Measurements from ENCODE around the gene PARL.
A peak's percentile ranks its signal among the peaks of the same experiment; 100 is the strongest.

The PARL gene, protein sequence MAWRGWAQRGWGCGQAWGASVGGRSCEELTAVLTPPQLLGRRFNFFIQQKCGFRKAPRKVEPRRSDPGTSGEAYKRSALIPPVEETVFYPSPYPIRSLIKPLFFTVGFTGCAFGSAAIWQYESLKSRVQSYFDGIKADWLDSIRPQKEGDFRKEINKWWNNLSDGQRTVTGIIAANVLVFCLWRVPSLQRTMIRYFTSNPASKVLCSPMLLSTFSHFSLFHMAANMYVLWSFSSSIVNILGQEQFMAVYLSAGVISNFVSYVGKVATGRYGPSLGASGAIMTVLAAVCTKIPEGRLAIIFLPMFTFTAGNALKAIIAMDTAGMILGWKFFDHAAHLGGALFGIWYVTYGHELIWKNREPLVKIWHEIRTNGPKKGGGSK

GRCh38 chr3:183884427-183885296 is at the start of gene PARL:
Gene PARL, minus strand, starts transcription at chr3:183884880. Its CDS starts 34 bp downstream, at chr3:183884846.
- DNase-seq (ENCODE audit: low read depth in 2 of 2): peak; percentile 68 to 69

- DNase-seq (ENCODE audit: low read depth in 2 of 2): no peak
Measured at GRCh38 chr3:183933160-183933559, 48.5 kb upstream of the PARL start.

GRCh38 chr3:183931881-183932280 is 47.2 kb upstream of the PARL start:
- no peak for DNase-seq (ENCODE audit: low read depth in 2 of 2)

DNA sequence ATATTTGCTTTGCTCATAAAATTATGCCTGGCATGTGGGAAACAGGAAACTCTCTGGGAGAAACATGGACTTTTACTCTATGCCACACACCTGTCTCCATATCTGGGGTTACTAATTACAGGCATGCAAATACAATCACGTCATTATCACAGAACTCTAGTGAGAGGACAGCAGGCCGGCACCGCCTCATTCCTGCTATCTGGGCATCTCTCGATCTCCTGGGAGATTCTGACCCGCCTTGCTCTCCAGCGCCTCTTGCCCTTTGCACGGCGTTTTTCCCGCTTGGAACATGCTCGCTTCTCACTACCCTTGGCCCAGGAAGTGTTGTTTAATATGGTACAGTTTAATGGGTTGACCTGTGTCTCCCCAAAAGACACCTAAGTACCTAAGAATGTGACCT is 45.4 kb upstream of the PARL start:
- no peak for DNase-seq (ENCODE audit: low read depth in 2 of 2)

- no peak for DNase-seq (ENCODE audit: low read depth in 2 of 2)
Measured at GRCh38 chr3:183927059-183927458, 42.4 kb upstream of the PARL start.

GRCh38 chr3:183924956-183925355 is 40.3 kb upstream of the PARL start:
- DNase-seq (ENCODE audit: low read depth in 2 of 2): no peak

GRCh38 chr3:183924543-183924942 is 39.9 kb upstream of the PARL start:
- no peak for DNase-seq (ENCODE audit: low read depth in 2 of 2)

GRCh38 chr3:183922421-183922820 is 37.7 kb upstream of the PARL start:
- no peak for DNase-seq (ENCODE audit: low read depth in 2 of 2)

DNA sequence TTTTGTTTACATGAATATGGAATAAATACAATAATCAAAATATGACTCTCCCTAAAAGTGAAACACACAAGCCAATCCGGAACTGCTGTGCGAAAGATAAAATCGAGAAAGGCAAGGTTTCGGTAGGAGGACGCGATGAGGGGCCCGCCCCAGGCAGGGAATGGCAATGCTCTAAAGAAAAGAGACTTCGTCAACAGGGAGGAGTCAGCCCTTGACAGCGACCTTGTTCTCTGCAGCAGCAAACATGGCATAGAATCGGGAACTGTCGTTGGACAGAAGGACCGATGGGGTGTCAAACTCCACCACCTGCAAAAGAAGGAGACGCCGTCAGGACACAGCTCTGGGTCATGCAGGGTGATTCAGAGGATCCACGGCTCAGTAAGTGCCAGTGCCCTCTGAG is 36.4 kb upstream of the PARL start:
- no peak for DNase-seq (ENCODE audit: low read depth in 2 of 2)

DNA sequence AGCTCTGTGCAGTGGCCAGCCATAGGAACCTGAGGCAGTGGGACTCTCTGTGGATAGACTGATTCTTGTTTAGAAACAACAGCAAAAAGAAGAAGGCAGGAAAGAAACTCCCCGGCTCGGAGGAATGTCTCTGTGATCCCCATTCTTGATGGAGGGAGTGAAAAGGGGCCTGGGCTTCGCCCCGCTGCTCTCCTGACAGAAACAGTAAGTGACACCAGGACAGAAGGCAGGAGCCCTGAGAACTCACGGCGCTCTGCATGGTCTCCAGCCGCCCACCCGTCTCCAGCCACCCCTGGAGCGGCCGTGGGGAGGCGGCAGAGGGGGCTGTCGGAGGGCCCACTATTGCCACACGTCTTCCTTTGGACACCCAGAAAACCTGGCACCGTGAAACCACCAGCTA is 35.7 kb upstream of the PARL start:
- no peak for DNase-seq (ENCODE audit: low read depth in 2 of 2)

GRCh38 chr3:183918178-183918577 is 33.5 kb upstream of the PARL start:
- DNase-seq (ENCODE audit: low read depth in 2 of 2): no peak

DNA sequence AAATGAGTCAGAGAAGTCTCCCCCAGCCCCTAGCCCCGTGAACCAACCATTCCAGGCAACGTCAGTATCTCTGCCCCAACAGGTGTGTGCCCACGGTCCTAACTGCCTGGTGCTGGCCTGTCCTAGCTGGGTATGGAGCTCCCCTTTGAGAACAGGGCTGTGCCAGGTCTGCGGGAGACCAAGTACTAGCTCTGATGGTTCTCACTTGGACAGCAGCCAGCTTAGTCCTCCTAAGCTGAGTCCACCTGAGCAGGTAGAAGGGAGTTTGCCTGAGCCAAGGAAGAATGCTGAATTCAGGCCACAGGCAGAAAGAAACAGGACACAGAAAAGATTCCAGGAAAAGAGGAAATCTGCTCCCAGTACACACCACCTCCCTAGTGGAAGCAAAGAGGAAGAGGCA is 33.1 kb upstream of the PARL start:
- no peak for DNase-seq (ENCODE audit: low read depth in 2 of 2)

GRCh38 chr3:183914856-183915255 is 30.2 kb upstream of the PARL start:
- DNase-seq (ENCODE audit: low read depth in 2 of 2): no peak

DNA sequence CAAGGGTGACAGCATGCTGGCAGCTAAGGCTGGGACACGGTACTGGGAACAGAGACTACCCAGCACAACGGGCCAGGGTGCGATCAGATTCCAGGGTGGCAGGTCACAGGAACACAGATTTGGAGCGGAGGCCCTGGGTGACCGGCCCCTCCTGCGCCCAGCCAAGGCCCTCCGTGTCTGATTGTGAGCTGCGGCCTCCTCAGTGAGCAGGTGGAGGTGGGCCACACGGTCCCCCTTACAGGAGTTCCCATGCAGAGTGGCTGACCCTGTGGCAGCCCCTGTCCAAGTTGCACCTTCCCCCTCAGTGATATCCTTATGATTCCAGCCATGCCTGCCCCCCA is 28.9 kb upstream of the PARL start:
- no peak for DNase-seq (ENCODE audit: low read depth in 2 of 2)

DNA sequence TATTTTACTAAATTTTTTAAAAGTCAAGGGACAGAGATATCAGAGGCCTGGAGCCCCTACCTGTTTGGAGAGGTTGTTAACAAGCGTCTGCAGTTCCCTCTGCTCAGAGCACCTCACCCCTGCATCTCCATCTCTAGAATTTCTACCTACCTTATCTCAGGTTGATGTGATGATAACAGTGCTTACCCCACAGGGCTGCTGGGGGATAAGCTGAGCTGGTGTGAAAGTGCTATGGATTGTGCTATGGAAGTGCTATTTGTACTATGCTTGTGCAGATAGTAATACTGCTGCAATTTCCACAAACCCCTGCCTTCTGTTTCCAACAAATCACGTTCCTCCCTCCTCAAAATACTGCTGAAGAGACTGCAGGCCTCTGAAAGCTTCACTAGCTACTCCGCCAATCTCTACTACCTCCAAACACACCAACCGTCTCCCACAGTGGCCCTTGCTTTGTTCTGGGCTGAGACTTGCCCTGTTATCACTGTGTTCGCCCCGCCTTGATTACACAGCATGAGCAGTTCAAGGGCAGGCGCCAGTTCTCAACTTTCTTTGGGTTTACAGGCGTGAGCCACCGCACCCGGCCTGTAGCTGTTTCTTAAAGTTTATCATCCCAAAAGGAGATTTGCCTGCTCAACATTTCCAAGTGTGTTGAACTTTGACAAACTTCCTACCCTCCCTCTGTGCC is 28.4 kb upstream of the PARL start:
- DNase-seq (ENCODE audit: low read depth in 2 of 2): no peak

DNA sequence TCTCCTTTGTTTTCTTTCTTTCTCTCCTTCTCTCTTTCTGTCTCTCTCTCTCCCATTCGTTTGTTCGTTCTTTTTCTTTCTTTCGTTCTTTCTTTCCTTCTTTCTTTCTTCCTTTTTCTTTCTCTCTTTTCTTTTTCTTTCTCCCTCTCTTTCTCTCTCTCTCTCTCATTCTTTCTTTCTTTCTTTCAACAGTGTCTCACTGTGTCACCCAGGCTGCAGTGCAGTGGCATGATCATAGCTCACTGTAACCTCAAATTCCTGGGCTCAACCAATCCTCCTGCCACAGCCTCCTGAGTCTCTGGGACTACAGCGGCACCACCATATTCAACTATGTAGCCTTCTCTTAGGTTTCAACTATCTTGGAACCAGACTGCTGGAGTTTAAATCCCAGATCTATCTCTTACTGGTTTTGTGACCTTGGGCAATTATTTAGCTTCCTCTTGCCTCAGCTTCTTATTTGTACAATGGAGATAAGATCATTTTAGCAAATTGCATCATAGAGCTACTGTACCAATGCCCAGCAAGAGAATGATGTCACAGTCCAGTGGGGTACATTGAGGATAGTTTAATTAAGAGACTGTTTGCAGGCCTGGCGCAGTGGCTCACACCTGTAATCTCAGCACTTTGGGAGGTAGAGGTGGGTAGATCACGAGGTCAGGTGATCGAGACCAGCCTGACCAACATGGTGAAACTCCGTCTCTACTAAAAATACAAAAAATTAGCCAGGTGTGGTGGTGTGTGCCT is 27.3 kb upstream of the PARL start:
- no peak for DNase-seq (ENCODE audit: low read depth in 2 of 2)

DNA sequence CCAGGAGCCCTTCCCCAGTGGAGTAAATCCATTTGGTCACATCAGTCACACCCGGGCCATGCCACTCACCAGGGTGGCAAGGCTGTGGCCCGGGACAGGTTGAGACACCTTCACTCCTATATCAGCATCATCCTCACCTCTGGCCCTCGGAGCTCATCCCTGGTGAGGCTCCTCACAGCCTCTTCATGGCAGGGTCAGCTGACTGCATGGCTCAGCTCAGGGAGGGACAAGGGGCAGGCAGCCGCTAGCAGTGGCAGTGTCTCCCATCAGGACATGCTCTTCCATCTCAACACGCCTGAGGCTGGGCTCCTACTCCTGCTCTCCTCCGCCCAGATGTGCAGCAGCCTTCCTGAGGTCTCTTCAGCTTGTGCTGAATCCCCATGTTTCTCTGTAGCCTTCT is 26.4 kb upstream of the PARL start:
- no peak for DNase-seq (ENCODE audit: low read depth in 2 of 2)

DNA sequence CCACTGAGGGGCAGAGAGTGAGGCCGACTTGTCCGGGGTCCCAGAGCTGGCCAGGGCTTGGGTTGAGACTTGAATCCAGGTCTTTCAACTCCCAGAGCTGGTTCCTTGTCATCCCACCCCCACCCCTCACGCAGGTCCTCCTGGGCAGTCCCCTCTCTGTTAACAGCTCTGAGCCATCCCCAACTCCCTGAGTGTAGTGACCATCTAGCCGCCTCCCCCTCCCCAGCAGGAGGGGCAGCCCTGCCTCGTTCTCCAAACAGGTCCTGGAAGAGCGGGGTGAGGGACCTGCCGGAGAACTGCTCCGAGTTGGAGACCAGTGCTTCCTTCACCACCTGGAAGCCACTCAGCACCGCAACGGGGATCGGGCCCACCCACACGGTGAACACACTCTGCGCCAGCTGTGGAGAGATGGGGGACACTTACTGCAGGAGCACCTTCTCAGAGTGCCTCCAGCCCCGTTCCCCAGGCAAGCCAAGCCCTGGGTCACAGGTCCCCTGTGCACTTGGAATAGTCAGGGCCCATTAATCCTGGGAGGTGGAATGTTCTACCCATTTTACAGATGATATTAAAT is 24.4 kb upstream of the PARL start:
- no peak for DNase-seq (ENCODE audit: low read depth in 2 of 2)

DNA sequence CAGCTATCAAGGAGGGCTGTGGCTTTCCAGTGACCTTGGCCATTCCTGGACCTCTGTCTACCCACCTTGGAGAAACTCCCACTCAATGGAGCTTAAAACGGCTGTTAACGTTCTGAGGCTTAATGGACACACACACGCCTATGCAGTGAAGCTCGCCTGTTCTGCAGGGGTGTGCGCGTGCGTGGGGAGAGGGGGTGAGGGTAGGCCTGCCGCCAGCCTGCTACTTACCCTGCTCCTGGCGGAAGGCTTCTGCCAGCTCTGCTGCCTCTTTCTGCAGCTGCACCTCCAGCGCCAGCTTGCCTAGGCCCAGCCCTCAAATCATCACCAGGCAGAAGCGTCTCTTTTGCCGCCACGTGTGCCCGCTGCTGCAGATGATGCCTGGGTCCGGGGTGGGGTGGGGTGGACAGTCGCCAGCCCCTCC is 23.2 kb upstream of the PARL start:
- no peak for DNase-seq (ENCODE audit: low read depth in 2 of 2)

- no peak for DNase-seq (ENCODE audit: low read depth in 2 of 2)
Measured at GRCh38 chr3:183907176-183907575, 22.5 kb upstream of the PARL start.

DNA sequence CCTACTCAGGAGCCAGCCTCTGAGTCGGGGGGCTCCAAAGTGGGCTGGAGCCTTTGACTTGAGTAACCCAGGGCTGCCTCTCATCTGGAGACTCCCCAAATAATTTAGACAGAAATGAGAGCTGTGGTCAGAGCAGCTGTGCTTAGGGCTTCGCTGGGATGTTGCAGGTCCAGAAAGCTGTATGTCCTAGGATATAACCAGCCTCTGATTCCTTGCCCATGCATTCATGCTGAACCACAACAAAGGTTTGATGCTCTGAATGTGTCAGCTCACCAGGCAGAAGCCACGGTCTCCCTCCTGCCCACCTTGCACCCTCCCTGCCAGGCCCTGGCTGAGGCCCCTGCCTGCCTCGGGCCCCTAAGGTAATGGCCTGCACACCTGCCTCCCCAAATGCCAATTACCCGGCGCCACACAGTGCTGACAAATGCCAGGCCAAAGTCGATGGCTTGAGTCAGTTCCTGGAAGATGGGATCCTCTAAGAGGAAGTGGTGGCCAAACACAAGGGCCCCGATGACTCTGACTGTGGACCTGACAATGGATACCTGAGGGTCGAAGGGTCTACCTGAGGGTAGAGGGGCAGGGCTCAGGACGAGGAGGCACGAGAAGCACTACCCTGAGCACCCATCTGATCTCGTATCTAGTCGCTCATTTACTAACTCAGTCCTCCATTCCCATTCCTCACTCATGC is 21.7 kb upstream of the PARL start:
- DNase-seq (ENCODE audit: low read depth in 2 of 2): no peak
